ENCODE data around the gene WDFY1. TPM values are rescaled to one million over a fixed set of nuclear protein-coding genes. Genes with fewer than 3 reads are reported as not detected.

Gene WDFY1
- total RNA-seq = 10 to 100 TPM; 36.9 to 82.0 (median 65.0) TPM

GRCh38 chr2:223944703-223945531, at the start of gene WDFY1:
Gene WDFY1, minus strand, starts transcription at chr2:223945335. Its CDS starts 51 bp downstream, at chr2:223945284.
- no peaks in the 10 kb centered on the region for H3K36me3 ChIP-seq
- peak; percentile 79 to 94 (median 90) for DNase-seq
- no peaks in the 10 kb centered on the region for H3K27me3 ChIP-seq
- H3K4me1 ChIP-seq = peaks cover 0 to 26% (median 10%) of the 10 kb centered on the region in 4 donors
- peak within 1 kb of the TSS; percentile 89 to 97 (median 95) for H3K27ac ChIP-seq
- peak within 1 kb of the TSS; percentile 87 to 100 (median 95) for H3K4me3 ChIP-seq
- H3K9me3 ChIP-seq = no peaks in the 10 kb centered on the region
- no peak for TF ChIP-seq CTCF (IDR thresholded peaks at IDR 0.05)
- peak; percentile 78 to 83 for TF ChIP-seq POLR2A (IDR thresholded peaks at IDR 0.05)

GRCh38 chr2:223994562-223995162, 49.5 kb upstream of the WDFY1 start:
- H3K27ac ChIP-seq = no peak overlapping the region

DNA sequence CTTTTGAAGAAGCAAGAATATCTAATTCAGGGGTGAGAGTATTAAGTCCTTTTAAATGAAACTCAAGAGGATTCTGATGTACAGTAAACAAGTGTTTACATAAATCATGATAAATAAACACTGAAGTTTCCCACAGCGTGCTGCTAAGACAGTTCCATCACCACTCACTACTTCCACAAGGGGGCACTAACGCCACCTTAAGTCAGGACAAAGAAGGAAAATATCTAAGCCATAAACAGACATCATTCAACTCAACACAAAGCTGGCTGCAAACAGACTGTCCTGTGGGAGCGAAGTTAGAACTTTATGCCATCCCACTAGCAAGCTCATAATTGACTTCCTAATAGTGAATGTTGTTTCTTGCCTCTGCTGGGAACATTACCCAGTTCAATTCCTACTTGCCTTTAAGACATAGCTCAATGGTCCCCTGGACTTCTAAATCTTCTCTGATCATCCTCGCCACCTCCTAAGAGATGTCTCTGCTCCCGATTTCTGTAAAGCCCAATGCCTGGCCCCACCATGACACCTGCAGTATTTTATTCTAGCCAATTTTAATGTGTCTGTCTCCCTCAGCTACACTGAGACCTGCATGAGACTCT, 48.6 kb upstream of the WDFY1 start:
- Histone ChIP-seq H3K9me3 (no peaks in the 10 kb centered on the region), H3K4me1 (peaks cover 0 to 10% (median 0%) of the 10 kb centered on the region in 4 donors), H3K4me3 (no peak overlapping the region), H3K36me3 (no peaks in the 10 kb centered on the region), H3K27me3 (no peaks in the 10 kb centered on the region), H3K27ac (no peak overlapping the region)
- peak in 2 of 3 donors; percentile 70 to 90 for DNase-seq
- peak; percentile 50 to 93 (median 87) for TF ChIP-seq CTCF (IDR thresholded peaks at IDR 0.05)
- no peak for TF ChIP-seq POLR2A (IDR thresholded peaks at IDR 0.05)

More at GRCh38 chr2:223994562-223995162, 49.5 kb upstream of the WDFY1 start:
- H3K4me3 ChIP-seq = no peak overlapping the region
- H3K36me3 ChIP-seq = no peaks in the 10 kb centered on the region
- H3K27me3 ChIP-seq = no peaks in the 10 kb centered on the region
- no peak for DNase-seq
- TF ChIP-seq POLR2A (IDR thresholded peaks at IDR 0.05) (no peak), CTCF (IDR thresholded peaks at IDR 0.05) (no peak)
- peaks cover 0 to 10% (median 0%) of the 10 kb centered on the region in 4 donors for H3K4me1 ChIP-seq
- no peaks in the 10 kb centered on the region for H3K9me3 ChIP-seq

- H3K9me3 ChIP-seq = no peaks in the 10 kb centered on the region
- DNase-seq = no peak
- H3K4me1 ChIP-seq = peaks cover 0 to 10% (median 0%) of the 10 kb centered on the region in 4 donors
- no peaks in the 10 kb centered on the region for H3K27me3 ChIP-seq
- TF ChIP-seq POLR2A (IDR thresholded peaks at IDR 0.05) = no peak
- no peak for TF ChIP-seq CTCF (IDR thresholded peaks at IDR 0.05)
- H3K4me3 ChIP-seq = no peak overlapping the region
- H3K36me3 ChIP-seq = no peaks in the 10 kb centered on the region
- H3K27ac ChIP-seq = no peak overlapping the region
These were observed 46.5 kb upstream of the WDFY1 start for GRCh38 chr2:223991611-223992010.

- Histone ChIP-seq H3K9me3 (no peaks in the 10 kb centered on the region), H3K4me3 (no peak overlapping the region), H3K27me3 (no peaks in the 10 kb centered on the region), H3K27ac (no peak overlapping the region), H3K4me1 (peaks cover 0 to 10% (median 0%) of the 10 kb centered on the region in 4 donors), H3K36me3 (no peaks in the 10 kb centered on the region)
- no peak for DNase-seq
- TF ChIP-seq CTCF (IDR thresholded peaks at IDR 0.05) (no peak), POLR2A (IDR thresholded peaks at IDR 0.05) (no peak)
These were observed 44.7 kb upstream of the WDFY1 start for GRCh38 chr2:223989856-223990232.

Measured in Peyer's patch (tissue), 4 donors.